ENCODE measurements around the gene OR52B6. TPM values are rescaled to one million over a fixed set of nuclear protein-coding genes. Genes with fewer than 3 reads are reported as not detected.

Gene OR52B6
- total and polyA plus RNA-seq, 2 donors (not counting 1 experiment from before 2014, with no cell fraction given), result not detected

GRCh38 chr11:5575152-5575551, 5.5 kb upstream of the OR52B6 start:
- Histone ChIP-seq H3K27me3 (replicated peaks in 1 of 4; ENCODE audit: control extremely low read depth in 1 of 4, control insufficient read depth in 3 of 4, insufficient read depth in 4 of 4, low read length in 3 of 4) (no peaks in the 10 kb centered on the region), H3K4me1 (ENCODE audit: control insufficient read depth in 2 of 2, insufficient read depth in 2 of 2, low read length in 2 of 2) (no peaks in the 10 kb centered on the region), H3K27ac (ENCODE audit: low read length in 2 of 2) (no peak overlapping the region), H3K4me2 (replicated peaks; ENCODE audit: low read depth, low read length, poor library complexity, severe bottlenecking) (no peak overlapping the region), H3K9ac (ENCODE audit: low read length) (no peak overlapping the region), H2AFZ (ENCODE audit: insufficient read depth, low read depth, low read length, poor library complexity, severe bottlenecking) (no peak overlapping the region), H3K36me3 (replicated peaks in 1 of 2; ENCODE audit: control extremely low read depth in 1 of 2, control insufficient read depth in 1 of 2, extremely low read depth in 1 of 2, insufficient read depth in 2 of 2, low read length in 1 of 2) (no peaks in the 10 kb centered on the region), H3K4me3 (ENCODE audit: control extremely low read depth in 1 of 5, extremely low read depth in 1 of 5, insufficient read depth in 1 of 5, low read depth in 2 of 5, low read length in 4 of 5) (no peak overlapping the region), H3K9me3 (ENCODE audit: control extremely low read depth in 1 of 3, control insufficient read depth in 2 of 3, insufficient read depth in 1 of 3, low read length in 2 of 3) (no peaks in the 10 kb centered on the region), H4K20me1 (ENCODE audit: control insufficient read depth, insufficient read depth, low read length, poor library complexity, severe bottlenecking) (no peaks in the 10 kb centered on the region), H3K79me2 (ENCODE audit: control insufficient read depth, insufficient read depth, low read length) (no peaks in the 10 kb centered on the region)
- Mint-ChIP-seq H3K27ac (no peak overlapping the region), H3K9me3 (ENCODE audit: insufficient read depth) (no peaks in the 10 kb centered on the region), H3K27me3 (no peaks in the 10 kb centered on the region), H3K4me3 (no peak overlapping the region), H3K4me1 (no peaks in the 10 kb centered on the region)
- TF ChIP-seq EZH2 (IDR thresholded peaks at IDR 0.05; ENCODE audit: borderline replicate concordance, insufficient read depth, low read depth, low read length, poor library complexity, severe bottlenecking), result no peak
- no peak for TF ChIP-seq CTCF (IDR thresholded peaks at IDR 0.05)
- ChIA-PET CTCF (no interaction called here), POLR2A (no interaction called here)
- intact Hi-C loops (cut with micrococcal nuclease), result no loop called here
- 91% methylated on average over 3 of the region's 4 CpGs for WGBS (ENCODE audit: insufficient coverage)
- no peak for DNase-seq
- ATAC-seq (ENCODE audit: low read depth), result no peak

DNA sequence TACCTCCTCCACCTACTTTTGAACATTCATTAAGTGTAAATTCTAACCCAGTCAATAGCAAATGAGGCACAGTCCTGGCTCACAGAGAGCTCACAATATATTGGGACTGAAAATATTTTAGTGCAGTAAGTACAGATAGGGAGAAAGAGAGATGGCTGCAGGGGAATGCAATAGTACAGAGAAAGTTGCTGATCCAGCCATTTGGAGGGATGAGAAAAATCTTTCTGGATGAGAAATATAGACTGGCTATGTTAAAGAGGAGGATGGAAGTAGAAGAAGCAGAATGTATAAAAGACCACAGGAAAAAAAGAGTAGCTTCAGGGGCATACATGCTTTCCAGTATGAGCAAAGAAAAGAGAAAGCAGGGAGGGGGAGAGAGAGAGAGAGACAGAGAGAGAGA, 3.6 kb upstream of the OR52B6 start:
- ChIA-PET CTCF (no interaction called here), POLR2A (no interaction called here)
- intact Hi-C loops (cut with micrococcal nuclease), result no loop called here
- TF ChIP-seq CTCF (IDR thresholded peaks at IDR 0.05) (no peak), EZH2 (IDR thresholded peaks at IDR 0.05; ENCODE audit: borderline replicate concordance, insufficient read depth, low read depth, low read length, poor library complexity, severe bottlenecking) (no peak)
- ATAC-seq (ENCODE audit: low read depth) (no peak), DNase-seq (no peak)
- no peaks in the 10 kb centered on the region for H3K4me1 ChIP-seq (ENCODE audit: control insufficient read depth in 2 of 2, insufficient read depth in 2 of 2, low read length in 2 of 2)
- H4K20me1 ChIP-seq (ENCODE audit: control insufficient read depth, insufficient read depth, low read length, poor library complexity, severe bottlenecking), result no peaks in the 10 kb centered on the region
- H3K9me3 Mint-ChIP-seq (ENCODE audit: insufficient read depth), result no peaks in the 10 kb centered on the region
- no peaks in the 10 kb centered on the region for H3K27me3 Mint-ChIP-seq
- no peaks in the 10 kb centered on the region for H3K36me3 ChIP-seq (replicated peaks in 1 of 2; ENCODE audit: control extremely low read depth in 1 of 2, control insufficient read depth in 1 of 2, extremely low read depth in 1 of 2, insufficient read depth in 2 of 2, low read length in 1 of 2)
- no peaks in the 10 kb centered on the region for H3K79me2 ChIP-seq (ENCODE audit: control insufficient read depth, insufficient read depth, low read length)
- no peak overlapping the region for H2AFZ ChIP-seq (ENCODE audit: insufficient read depth, low read depth, low read length, poor library complexity, severe bottlenecking)
- no peak overlapping the region for H3K4me3 ChIP-seq (ENCODE audit: control extremely low read depth in 1 of 5, extremely low read depth in 1 of 5, insufficient read depth in 1 of 5, low read depth in 2 of 5, low read length in 4 of 5)
- no peaks in the 10 kb centered on the region for H3K9me3 ChIP-seq (ENCODE audit: control extremely low read depth in 1 of 3, control insufficient read depth in 2 of 3, insufficient read depth in 1 of 3, low read length in 2 of 3)
- no peak overlapping the region for H3K27ac Mint-ChIP-seq
- no peak overlapping the region for H3K27ac ChIP-seq (ENCODE audit: low read length in 2 of 2)
- H3K4me3 Mint-ChIP-seq, result no peak overlapping the region
- no peaks in the 10 kb centered on the region for H3K27me3 ChIP-seq (replicated peaks in 1 of 4; ENCODE audit: control extremely low read depth in 1 of 4, control insufficient read depth in 3 of 4, insufficient read depth in 4 of 4, low read length in 3 of 4)
- no peaks in the 10 kb centered on the region for H3K4me1 Mint-ChIP-seq
- H3K4me2 ChIP-seq (replicated peaks; ENCODE audit: low read depth, low read length, poor library complexity, severe bottlenecking), result no peak overlapping the region
- no peak overlapping the region for H3K9ac ChIP-seq (ENCODE audit: low read length)
